Measurements from ENCODE around the gene FGF11. TPM values are rescaled to one million over a fixed set of nuclear protein-coding genes. Genes with fewer than 3 reads are reported as not detected.

The FGF11 gene
- total and polyA plus RNA-seq, 2 of the 4 experiments (the other 2 are of a cell fraction), result 0.18 to 1.1 TPM

DNA sequence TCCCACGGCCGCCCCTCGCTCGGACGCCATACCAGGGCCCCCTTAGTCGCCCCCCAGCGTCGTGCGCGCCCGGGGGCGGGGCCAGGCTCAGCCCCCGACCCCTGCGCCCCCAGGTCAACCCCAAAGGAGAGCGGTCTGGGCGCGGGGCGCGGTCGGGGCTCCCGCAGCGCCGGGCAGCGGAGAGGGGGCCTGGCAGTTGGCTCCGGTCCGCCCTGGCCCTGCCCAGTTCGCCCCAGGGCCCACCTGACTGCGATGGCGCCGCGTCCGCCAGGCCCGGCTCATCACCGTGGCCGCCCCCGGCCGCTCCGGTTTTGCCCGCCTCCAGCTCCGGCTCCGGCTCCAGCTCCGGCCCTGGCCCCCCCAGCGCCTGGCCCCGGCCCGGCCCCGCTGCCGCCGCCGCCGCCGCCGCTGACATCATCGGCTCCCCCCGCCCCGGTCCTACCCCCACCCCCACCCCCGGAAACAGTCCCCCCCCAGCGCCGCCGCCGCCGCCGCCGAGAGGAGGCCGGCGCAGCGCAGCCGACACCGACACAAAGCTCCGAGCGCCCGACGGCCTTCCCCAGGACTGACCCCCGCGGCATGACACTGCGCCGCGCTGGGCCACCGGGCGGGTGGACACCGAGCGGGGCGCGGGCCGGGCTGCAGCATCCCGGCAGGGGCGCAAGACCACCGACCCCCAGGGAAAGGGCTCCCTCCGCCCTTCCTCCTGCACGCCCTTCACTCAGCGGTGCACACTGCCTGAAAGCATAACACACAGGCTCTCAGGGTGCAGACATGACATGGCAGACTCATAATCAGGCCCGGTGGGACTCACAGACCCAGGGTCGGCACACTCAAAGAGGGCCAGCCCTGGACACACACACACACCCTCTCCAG lies 40.1 kb downstream of the FGF11 start, which contains the start of gene ZBTB4:
TSS of gene ZBTB4 (minus strand) at position 419 of the 876 bp plus-strand sequence. CDS start 12,830 bp downstream, outside the sequence.
- peak within 1 kb of the TSS; percentile 88 for H4K5ac ChIP-seq (ENCODE audit: low read depth, low read length)
- peaks cover 5% of the 10 kb centered on the region; the same call in 1 of the 2 replicates for H3K36me3 ChIP-seq (ENCODE audit: control insufficient read depth, insufficient read depth, low read length)
- peak within 1 kb of the TSS; percentile 98 for H2AK9ac ChIP-seq (replicated peaks; ENCODE audit: low read depth, low read length, poor library complexity)
- peak within 1 kb of the TSS; percentile 60 to 97 for H4K8ac ChIP-seq (ENCODE audit: low read depth in 2 of 2, low read length in 2 of 2)
- H3K9ac ChIP-seq (ENCODE audit: low read depth, low read length), result peak within 1 kb of the TSS; percentile 94
- WGBS, 2 experiments (ENCODE audit: extremely low coverage in 2 of 2, insufficient read length in 1 of 2), result 0% methylated on average over 27 of the region's 92 CpGs; no CpG with 5 or more reads in 1 of the 2 experiments
- H3K4me2 ChIP-seq (ENCODE audit: low read depth, low read length), result peak within 1 kb of the TSS; percentile 85
- H3K4ac ChIP-seq (ENCODE audit: low read depth, low read length), result peak within 1 kb of the TSS; percentile 97
- peak within 1 kb of the TSS; percentile 83 for H3K23ac ChIP-seq (ENCODE audit: low read depth, low read length)
- dilution Hi-C loops (cut with HindIII; ENCODE audit: low sequenced_read_pairs, unreplicated experiment), result no loop called here
- H2AFZ ChIP-seq (replicated peaks; ENCODE audit: low read length, poor library complexity), result peak within 1 kb of the TSS; percentile 91
- intact Hi-C loops (cut with micrococcal nuclease), result loop anchor here (2.0 to 5.0 kb wide), 2 partner anchors 129 to 208 kb away; partner anchors contain the start of genes TP53 and WRAP53
- peak within 1 kb of the TSS; percentile 31; the same call in 2 of the 3 replicates for H2BK15ac ChIP-seq (ENCODE audit: low read depth, low read length)
- peak within 1 kb of the TSS; percentile 90 for H2BK5ac ChIP-seq (ENCODE audit: low read depth, low read length, poor library complexity, severe bottlenecking)
- H3K14ac ChIP-seq (replicated peaks; ENCODE audit: low read depth, low read length), result peak within 1 kb of the TSS; percentile 79
- H3K27me3 ChIP-seq (ENCODE audit: control insufficient read depth, insufficient read depth, low read length), result no peaks in the 10 kb centered on the region
- H4K20me1 ChIP-seq (ENCODE audit: insufficient read depth, low read length), result peaks cover 44% of the 10 kb centered on the region
- H3K79me1 ChIP-seq (ENCODE audit: low read depth in 1 of 2, low read length in 2 of 2), result peaks cover 5 to 65% of the 10 kb centered on the region in 2 experiments; a peak in 3 of 4 replicates
- ATAC-seq (ENCODE audit: low read depth), result peak; percentile 6
- BruUV-seq (replicated peaks), result no TSS peak
- H3K4me3 ChIP-seq (ENCODE audit: insufficient read depth, low read depth, low read length), result peak within 1 kb of the TSS; percentile 76
- peak within 1 kb of the TSS; percentile 48; the same call in 1 of the 2 replicates for H2BK20ac ChIP-seq (ENCODE audit: low read depth, low read length)
- H3K18ac ChIP-seq (ENCODE audit: low read depth, low read length), result peak within 1 kb of the TSS; percentile 83
- peak within 1 kb of the TSS; percentile 85 for H2AK5ac ChIP-seq (ENCODE audit: low read depth, low read length)
- peaks cover 26% of the 10 kb centered on the region for H3K4me1 ChIP-seq (ENCODE audit: control insufficient read depth, insufficient read depth, low read length)
- peak within 1 kb of the TSS; percentile 91 for H3K27ac ChIP-seq (ENCODE audit: insufficient read depth, low read length)
- H3K9me3 ChIP-seq (ENCODE audit: control insufficient read depth, insufficient read depth, low read length), result no peaks in the 10 kb centered on the region
- in situ Hi-C loops (cut with MboI; ENCODE audit: low sequenced_read_pairs), result no loop called here
- TF ChIP-seq, protein P1, sequence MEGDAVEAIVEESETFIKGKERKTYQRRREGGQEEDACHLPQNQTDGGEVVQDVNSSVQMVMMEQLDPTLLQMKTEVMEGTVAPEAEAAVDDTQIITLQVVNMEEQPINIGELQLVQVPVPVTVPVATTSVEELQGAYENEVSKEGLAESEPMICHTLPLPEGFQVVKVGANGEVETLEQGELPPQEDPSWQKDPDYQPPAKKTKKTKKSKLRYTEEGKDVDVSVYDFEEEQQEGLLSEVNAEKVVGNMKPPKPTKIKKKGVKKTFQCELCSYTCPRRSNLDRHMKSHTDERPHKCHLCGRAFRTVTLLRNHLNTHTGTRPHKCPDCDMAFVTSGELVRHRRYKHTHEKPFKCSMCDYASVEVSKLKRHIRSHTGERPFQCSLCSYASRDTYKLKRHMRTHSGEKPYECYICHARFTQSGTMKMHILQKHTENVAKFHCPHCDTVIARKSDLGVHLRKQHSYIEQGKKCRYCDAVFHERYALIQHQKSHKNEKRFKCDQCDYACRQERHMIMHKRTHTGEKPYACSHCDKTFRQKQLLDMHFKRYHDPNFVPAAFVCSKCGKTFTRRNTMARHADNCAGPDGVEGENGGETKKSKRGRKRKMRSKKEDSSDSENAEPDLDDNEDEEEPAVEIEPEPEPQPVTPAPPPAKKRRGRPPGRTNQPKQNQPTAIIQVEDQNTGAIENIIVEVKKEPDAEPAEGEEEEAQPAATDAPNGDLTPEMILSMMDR (conservative IDR thresholded peaks at IDR 0.05; ENCODE audit: low read depth, low read length), result no peak
- TF ChIP-seq RAD21 (IDR thresholded peaks at IDR 0.05; ENCODE audit: low read length), result 0 out of 2 replicates have a peak, but pooled peaks have one; percentile 0
- TF ChIP-seq MXI1 (IDR thresholded peaks at IDR 0.05; ENCODE audit: borderline replicate concordance, low read depth, low read length), result peak; percentile 33; the same call in 1 of the 2 replicates
- TF ChIP-seq MAZ (IDR thresholded peaks at IDR 0.05; ENCODE audit: borderline replicate concordance, low read depth, low read length), result peak; percentile 26; the same call in 1 of the 2 replicates
- TF ChIP-seq CHD1 (IDR thresholded peaks at IDR 0.05; ENCODE audit: low read depth, low read length), result peak; percentile 84; the same call in 1 of the 2 replicates
- peak; percentile 29; the same call in 1 of the 2 replicates for TF ChIP-seq POLR2A (IDR thresholded peaks at IDR 0.05; ENCODE audit: low read depth, low read length)
- H3K9me1 ChIP-seq (ENCODE audit: insufficient read depth, low read length), result peaks cover 21% of the 10 kb centered on the region
- peak within 1 kb of the TSS; percentile 94 for H4K91ac ChIP-seq (ENCODE audit: insufficient read depth, low read depth, low read length)
- H2BK120ac ChIP-seq (ENCODE audit: low read depth, low read length), result peak within 1 kb of the TSS; percentile 71
- peak within 1 kb of the TSS; percentile 85 for H3K56ac ChIP-seq (ENCODE audit: extremely low read depth, insufficient read depth, low read length)
- ChIA-PET POLR2A (ENCODE audit: unreplicated experiment) (interaction anchor here (0.5 to 0.7 kb wide), 3 partner anchors 25 to 1000 kb away, joined by 3 to 4 read pairs (median 4); no protein-coding TSS in a partner anchor), CTCF (no interaction called here)
- peak; percentile 21 for DNase-seq
